Measurements from ENCODE around the gene APOBEC3B. TPM values are rescaled to one million over a fixed set of nuclear protein-coding genes. Genes with fewer than 3 reads are reported as not detected.

APOBEC3B gene
- total and polyA plus RNA-seq, 2 of the 8 experiments (the other 6 are each of a cell fraction or from before 2014, with no cell fraction given), result 14.2 to 74.9 TPM

- FAIRE-seq, result peak; percentile 88
- Histone ChIP-seq H4K20me1 (replicated peaks in 1 of 2; ENCODE audit: control insufficient read depth in 1 of 2, insufficient read depth in 2 of 2, low read length in 2 of 2) (no peaks in the 10 kb centered on the region), H3K9ac (replicated peaks in 1 of 4; ENCODE audit: extremely low read depth in 1 of 4, low read depth in 3 of 4, low read length in 3 of 4) (no peak overlapping the region), H2BK12ac (ENCODE audit: low read depth, low read length) (peak overlapping the region; percentile 89; the same call in 1 of the 2 replicates), H2BK5ac (ENCODE audit: low read depth, low read length) (peak overlapping the region; percentile 4; the same call in 1 of the 2 replicates), H3K79me1 (ENCODE audit: low read depth, low read length) (no peaks in the 10 kb centered on the region), H3K14ac (ENCODE audit: insufficient read length) (no peak overlapping the region), H3K4me1 (replicated peaks in 1 of 4; ENCODE audit: control insufficient read depth in 3 of 4, insufficient read depth in 4 of 4, low read length in 3 of 4) (peaks cover 0 to 9% (median 2%) of the 10 kb centered on the region in 4 experiments; a peak in 3 of 7 replicates), H3K27me3 (replicated peaks in 1 of 4; ENCODE audit: control insufficient read depth in 3 of 4, extremely low read depth in 1 of 4, insufficient read depth in 3 of 4, low read length in 3 of 4) (no peaks in the 10 kb centered on the region; a peak in 2 of 7 replicates), H4K8ac (ENCODE audit: extremely low read depth, insufficient read depth, low read length) (peak overlapping the region; percentile 66; the same call in 1 of the 2 replicates), H3K9me3 (ENCODE audit: insufficient read depth in 2 of 2, low read depth in 1 of 2, low read length in 1 of 2) (no peaks in the 10 kb centered on the region), H3K79me2 (ENCODE audit: control insufficient read depth in 1 of 2, insufficient read depth in 2 of 2, low read length in 2 of 2) (no peaks in the 10 kb centered on the region), H3K4me3 (ENCODE audit: extremely low read depth in 1 of 4, insufficient read depth in 2 of 4, low read depth in 3 of 4, low read length in 4 of 4) (no peak overlapping the region), H3K23ac (ENCODE audit: insufficient read length) (no peak overlapping the region), H3K36me3 (ENCODE audit: control insufficient read depth in 2 of 4, insufficient read depth in 4 of 4, low read length in 3 of 4) (no peaks in the 10 kb centered on the region), H3K4me2 (ENCODE audit: insufficient read depth in 1 of 2, low read depth in 2 of 2, low read length in 2 of 2) (no peak overlapping the region), H3K18ac (ENCODE audit: extremely low read depth, low read length) (peak overlapping the region; percentile 99), H3K27ac (ENCODE audit: low read depth, low read length) (no peak overlapping the region), H2BK15ac (ENCODE audit: low read length) (0 out of 2 replicates have a peak overlapping the region, but pooled peaks have one; percentile 10), H3K23me2 (ENCODE audit: low read depth, low read length) (no peaks in the 10 kb centered on the region), H4K5ac (ENCODE audit: insufficient read length, low read depth, low read length) (peak overlapping the region; percentile 27), H2AFZ (ENCODE audit: low read length) (peak overlapping the region; percentile 99), H3K56ac (replicated peaks; ENCODE audit: insufficient read length, low read depth, low read length) (no peak overlapping the region), H4K91ac (replicated peaks; ENCODE audit: insufficient read length, low read length) (peak overlapping the region; percentile 67), H2BK20ac (ENCODE audit: low read length) (peak overlapping the region; percentile 2; the same call in 1 of the 2 replicates), H3K4ac (replicated peaks; ENCODE audit: insufficient read length, low read depth, low read length) (no peak overlapping the region), H2AK5ac (ENCODE audit: low read depth, low read length) (no peak overlapping the region), H2BK120ac (replicated peaks; ENCODE audit: low read depth, low read length) (peak overlapping the region; percentile 35)
- 38% methylated on average over 7 of the region's 7 CpGs; no CpG with 5 or more reads in 1 of the 2 experiments for WGBS, 2 experiments (ENCODE audit: extremely low coverage in 1 of 2, insufficient coverage in 1 of 2, insufficient read length in 1 of 2, insufficient replicate concordance in 2 of 2, low coverage in 1 of 2, low lambda C conversion rate in 2 of 2, missing lambda C conversion rate in 1 of 2)
- peak in 1 of 2 experiments; percentile 77 for DNase-seq (ENCODE audit: low read depth in 1 of 2, low spot score in 2 of 2)
- CTCF ChIA-PET (ENCODE audit: partially characterized antibody), result interaction anchor here (0.7 to 6.5 kb wide), 45 partner anchors 9 to 303 kb away, joined by 3 to 51 read pairs (median 4); partner anchors contain the start of gene APOBEC3B
- POLR2A ChIA-PET (ENCODE audit: partially characterized antibody), result interaction anchor here (0.6 to 3.2 kb wide), 7 partner anchors 9 to 316 kb away, joined by 3 to 12 read pairs (median 4); partner anchors contain the start of genes APOBEC3C and RPL3
- TF ChIP-seq CTCF (IDR thresholded peaks at IDR 0.05; ENCODE audit: control extremely low read depth in 1 of 3, insufficient read depth in 1 of 3, low read depth in 1 of 3, low read length in 3 of 3), result peak; percentile 66 to 86 (median 82)
- 0 out of 2 replicates have a peak, but pooled peaks have one; percentile 27 for TF ChIP-seq TBP (IDR thresholded peaks at IDR 0.05; ENCODE audit: low read depth, low read length)
- no peak; the same call in 1 of the 2 replicates for TF ChIP-seq POLR2AphosphoS5 (IDR thresholded peaks at IDR 0.05; ENCODE audit: low read depth, low read length)
- peak; percentile 30; the same call in 1 of the 2 replicates for TF ChIP-seq MAX (IDR thresholded peaks at IDR 0.05)
- no peak for TF ChIP-seq HDAC6 (IDR thresholded peaks at IDR 0.05; ENCODE audit: low read depth, low read length)
- no peak for TF ChIP-seq ASH2L (IDR thresholded peaks at IDR 0.05; ENCODE audit: low read length)
- peak; percentile 48; the same call in 1 of the 2 replicates for TF ChIP-seq TEAD4 (IDR thresholded peaks at IDR 0.05; ENCODE audit: low read depth, low read length)
- TF ChIP-seq SRF (IDR thresholded peaks at IDR 0.05; ENCODE audit: low read depth, low read length), result no peak
- TF ChIP-seq SP1 (IDR thresholded peaks at IDR 0.05; ENCODE audit: low read depth, low read length), result peak; percentile 26; the same call in 1 of the 2 replicates
- TF ChIP-seq RAD21 (IDR thresholded peaks at IDR 0.05 in 1 of 2, conservative IDR thresholded peaks at IDR 0.05 in 1 of 2; ENCODE audit: low read depth in 2 of 2, low read length in 2 of 2), result peak; percentile 58 to 76
These were observed 21.1 kb downstream of the APOBEC3B start for GRCh38 chr22:39003165-39003638.
